Keratinocyte (primary cell): Measurements from ENCODE around the gene SACS. TPM values are rescaled to one million over a fixed set of nuclear protein-coding genes. Genes with fewer than 3 reads are reported as not detected.

Experiments used
- DNase-seq: peaks from one replicate; pipeline ENCODE4 v3.0.0-alpha.2; 2011; ENCODE audit warnings: low read depth, missing footprints, low spot score
- FAIRE-seq: peaks from 2 replicates; lab custom pipeline; 2011; peaks lifted over from hg19 to GRCh38; lab: Jason Lieb, UNC
- H2AFZ ChIP-seq: 2 replicates; pipeline ENCODE4 v1.6.0; 2012; ENCODE audit warnings: low read length, control low read depth, inconsistent platforms; ENCODE audit not compliant: control insufficient read depth
- H3K27ac ChIP-seq: 2 replicates; pipeline ENCODE4 v1.5.1; 2011; ENCODE audit warnings: low read length; ENCODE audit not compliant: control insufficient read depth, insufficient read depth
- H3K27me3 ChIP-seq: 3 replicates; pipeline ENCODE4 v1.6.0; 2011; ENCODE audit warnings: low read length; ENCODE audit not compliant: control insufficient read depth, insufficient read depth; ENCODE audit errors: extremely low read depth
- H3K36me3 ChIP-seq, 2 experiments: 2 replicates in 1 of 2; 3 replicates in 1 of 2; pipeline ENCODE4 v1.5.1; 2011; ENCODE audit warnings: low read length in 2 of 2, mild to moderate bottlenecking in 1 of 2; ENCODE audit not compliant: control insufficient read depth in 2 of 2, insufficient read depth in 2 of 2; ENCODE audit errors: extremely low read depth in 1 of 2
- H3K4me1 ChIP-seq: 3 replicates; pipeline ENCODE4 v1.5.1; 2011; ENCODE audit warnings: low read length; ENCODE audit not compliant: control insufficient read depth, insufficient read depth; ENCODE audit errors: extremely low read depth
- H3K4me2 ChIP-seq: 3 replicates; pipeline ENCODE4 v1.6.0; 2011; ENCODE audit warnings: low read depth, low read length; ENCODE audit not compliant: control insufficient read depth, insufficient read depth; ENCODE audit errors: extremely low read depth
- H3K4me3 ChIP-seq, 3 experiments: fragments of 200-600 bp in 1 of 3; sonication (generic) in 1 of 3; 2 replicates in 2 of 3; 3 replicates in 1 of 3; pipeline ENCODE4 v1.5.1; 2011 to 2016; ENCODE audit warnings: low read length in 3 of 3, mild to moderate bottlenecking in 3 of 3, control low read depth in 2 of 3, inconsistent platforms in 1 of 3, low read depth in 1 of 3, mixed read lengths in 1 of 3, mixed run types in 1 of 3, moderate library complexity in 1 of 3; ENCODE audit not compliant: control insufficient read depth in 2 of 3, insufficient read depth in 2 of 3; ENCODE audit errors: extremely low read depth in 1 of 3
- H3K79me2 ChIP-seq: 2 replicates; pipeline ENCODE4 v1.6.0; 2012; ENCODE audit warnings: low read length; ENCODE audit not compliant: control insufficient read depth, insufficient read depth
- H3K9ac ChIP-seq: 3 replicates; pipeline ENCODE4 v1.6.0; 2011; ENCODE audit warnings: low read length; ENCODE audit not compliant: control insufficient read depth, insufficient read depth; ENCODE audit errors: extremely low read depth
- H3K9me1 ChIP-seq: 3 replicates; pipeline ENCODE4 v1.6.0; 2011; ENCODE audit warnings: low read length; ENCODE audit not compliant: control insufficient read depth, insufficient read depth; ENCODE audit errors: extremely low read depth
- H3K9me3 ChIP-seq: 2 replicates; pipeline ENCODE4 v1.5.1; 2012; ENCODE audit warnings: low read depth, low read length; ENCODE audit not compliant: control insufficient read depth
- H4K20me1 ChIP-seq: 3 replicates; pipeline ENCODE4 v1.6.0; 2011; ENCODE audit warnings: low read length; ENCODE audit not compliant: control insufficient read depth, insufficient read depth; ENCODE audit errors: extremely low read depth
- CTCF ChIP-seq, 3 experiments: IDR thresholded peaks in 1 of 3; conservative IDR thresholded peaks in 1 of 3; optimal IDR thresholded peaks in 1 of 3; 2 replicates in 2 of 3; 3 replicates in 1 of 3; pipeline versions ENCODE3 to v1.5.1; 2011; ENCODE audit warnings: low read length in 3 of 3, mild to moderate bottlenecking in 3 of 3, moderate library complexity in 2 of 3, control low read depth in 1 of 3, inconsistent platforms in 1 of 3; ENCODE audit not compliant: insufficient read depth in 2 of 3; ENCODE audit errors: extremely low read depth in 1 of 3
- EZH2 ChIP-seq: IDR thresholded peaks from one replicate; pipeline ENCODE4 v1.6.1; 2012; ENCODE audit warnings: inconsistent platforms, mild to moderate bottlenecking, low read length, moderate library complexity
- dilution Hi-C: fragments of 300-500 bp; cut with MboI; formaldehyde crosslinking; loops from one replicate; pipeline ENCODE4 v1.7.0; 2020; ENCODE audit warnings: low sequenced_read_pairs; ENCODE audit not compliant: extremely low pct_ligation_motif_present
- polyA plus RNA-seq, 5 experiments: library from polyadenylated mRNA; depleted of rRNA in 3 of 5; stranded (reverse) in 3 of 5; stranded (forward) in 1 of 5; unstranded in 1 of 5; fragments of >200 nt; gene quantifications; 1 replicate in 1 of 5; 2 replicates in 3 of 5; 3 replicates in 1 of 5; pipeline versions ENCODE4 v1.2.1 to v1.2.3, GENCODE V29; 2011 to 2012; ENCODE audit warnings: missing spikeins in 2 of 5, low read depth in 1 of 5, low replicate concordance in 1 of 5

Gene SACS
- polyA plus RNA-seq, 1 donor (not counting 4 experiments of a cell fraction or from before 2014, with no cell fraction given) = 13.5 TPM

- Histone ChIP-seq H3K4me2 (no peak overlapping the region), H3K9me3 (no peaks in the 10 kb centered on the region), H3K4me3 (no peak overlapping the region), H3K27ac (no peak overlapping the region), H3K36me3 (no peaks in the 10 kb centered on the region), H3K4me1 (no peaks in the 10 kb centered on the region), H3K27me3 (peaks cover 9% of the 10 kb centered on the region), H2AFZ (no peak overlapping the region), H3K9me1 (no peaks in the 10 kb centered on the region), H3K9ac (no peak overlapping the region), H3K79me2 (no peaks in the 10 kb centered on the region), H4K20me1 (no peaks in the 10 kb centered on the region)
- FAIRE-seq (no peak), DNase-seq (no peak)
- dilution Hi-C loops = no loop called here
- TF ChIP-seq EZH2 = no peak
- no peak for TF ChIP-seq CTCF (optimal IDR thresholded peaks at IDR 0.05 in 1 of 3, IDR thresholded peaks at IDR 0.05 in 1 of 3, conservative IDR thresholded peaks at IDR 0.05 in 1 of 3; ENCODE audit: extremely low read depth in 1 of 3, insufficient read depth in 2 of 3, low read length in 3 of 3)
Observed at GRCh38 chr13:23434491-23434890, 989 bp upstream of the SACS start.

GRCh38 chr13:23432626-23433025 is 876 bp downstream of the SACS start:
- no peaks in the 10 kb centered on the region for H4K20me1 ChIP-seq
- H3K4me3 ChIP-seq = no peak overlapping the region
- no peaks in the 10 kb centered on the region for H3K36me3 ChIP-seq
- no peak overlapping the region for H3K27ac ChIP-seq
- H3K27me3 ChIP-seq = peaks cover 9% of the 10 kb centered on the region
- DNase-seq (no peak), FAIRE-seq (no peak)
- no peak overlapping the region for H3K4me2 ChIP-seq
- no peak for TF ChIP-seq CTCF (optimal IDR thresholded peaks at IDR 0.05 in 1 of 3, IDR thresholded peaks at IDR 0.05 in 1 of 3, conservative IDR thresholded peaks at IDR 0.05 in 1 of 3; ENCODE audit: extremely low read depth in 1 of 3, insufficient read depth in 2 of 3, low read length in 3 of 3)
- no peak for TF ChIP-seq EZH2
- no peaks in the 10 kb centered on the region for H3K9me1 ChIP-seq
- no peaks in the 10 kb centered on the region for H3K79me2 ChIP-seq
- no peak overlapping the region for H2AFZ ChIP-seq
- H3K4me1 ChIP-seq = peaks cover 7% of the 10 kb centered on the region
- H3K9me3 ChIP-seq = no peaks in the 10 kb centered on the region
- dilution Hi-C loops = no loop called here
- H3K9ac ChIP-seq = no peak overlapping the region
